Measurements from ENCODE around the gene MAN1A1. TPM values are rescaled to one million over a fixed set of nuclear protein-coding genes. Genes with fewer than 3 reads are reported as not detected.

Gene MAN1A1
- total and polyA plus RNA-seq, 4 donors = 68.2 to 209 (median 148) TPM

- no peak for TF ChIP-seq ATF3 (IDR thresholded peaks at IDR 0.05)
These were observed 30.8 kb downstream of the MAN1A1 start (continued) for GRCh38 chr6:119318730-119319129.

DNA sequence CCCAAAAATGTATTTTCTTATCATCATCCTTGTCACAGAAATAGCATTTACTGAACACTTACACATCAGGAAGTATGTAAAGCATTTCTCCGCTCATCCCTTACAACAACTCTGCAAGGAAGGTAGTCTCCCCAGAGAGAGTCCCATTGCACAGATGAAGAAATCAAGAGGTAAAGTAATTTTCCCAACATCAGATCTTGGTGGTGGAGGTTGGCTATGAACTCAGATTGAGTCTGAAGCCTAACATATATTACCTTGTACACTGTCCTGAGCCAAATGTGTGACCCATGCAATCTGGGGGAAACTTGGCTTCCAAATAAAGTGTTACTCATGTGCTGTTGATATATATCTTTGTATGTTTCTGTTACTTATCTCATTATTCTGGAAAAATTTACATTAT is 31.4 kb downstream of the MAN1A1 start:
- Histone ChIP-seq H3K27ac (ENCODE audit: low read depth in 1 of 2, low read length in 2 of 2) (no peak overlapping the region), H3K27me3 (ENCODE audit: control insufficient read depth in 4 of 4, insufficient read depth in 4 of 4, low read length in 3 of 4) (no peaks in the 10 kb centered on the region), H3K4me3 (ENCODE audit: low read depth in 1 of 3, low read length in 3 of 3) (no peak overlapping the region), H3K9me3 (ENCODE audit: control insufficient read depth in 4 of 4, low read length in 3 of 4) (no peaks in the 10 kb centered on the region), H3K4me1 (ENCODE audit: control insufficient read depth in 4 of 4, insufficient read depth in 4 of 4, low read length in 3 of 4) (peaks cover 3 to 19% (median 8%) of the 10 kb centered on the region in 4 donors), H3K9ac (ENCODE audit: low read depth in 1 of 2, low read length in 2 of 2) (no peak overlapping the region), H3K36me3 (ENCODE audit: control insufficient read depth in 4 of 4, insufficient read depth in 3 of 4, low read depth in 1 of 4, low read length in 3 of 4) (peaks cover 0 to 11% (median 3%) of the 10 kb centered on the region in 4 donors)
- no peak for DNase-seq (ENCODE audit: low spot score)
- TF ChIP-seq ZBTB33 (IDR thresholded peaks at IDR 0.05) (no peak), RXRA (IDR thresholded peaks at IDR 0.05) (no peak), RAD21 (IDR thresholded peaks at IDR 0.05) (no peak), SP1 (IDR thresholded peaks at IDR 0.05) (no peak), FOXA1 (IDR thresholded peaks at IDR 0.05) (no peak), NR2F2 (IDR thresholded peaks at IDR 0.05) (no peak), FOXA2 (IDR thresholded peaks at IDR 0.05) (no peak), REST (IDR thresholded peaks at IDR 0.05) (no peak), YY1 (IDR thresholded peaks at IDR 0.05) (no peak), ATF3 (IDR thresholded peaks at IDR 0.05) (no peak), HNF4A (conservative IDR thresholded peaks at IDR 0.05) (no peak), HNF4G (IDR thresholded peaks at IDR 0.05) (no peak), JUND (IDR thresholded peaks at IDR 0.05) (no peak), EGR1 (IDR thresholded peaks at IDR 0.05; ENCODE audit: low read depth in 2 of 2) (no peak), MAX (IDR thresholded peaks at IDR 0.05) (no peak), TAF1 (conservative IDR thresholded peaks at IDR 0.05) (no peak), GABPA (IDR thresholded peaks at IDR 0.05 in 1 of 2, conservative IDR thresholded peaks at IDR 0.05 in 1 of 2) (no peak)
- TF ChIP-seq, protein P1, sequence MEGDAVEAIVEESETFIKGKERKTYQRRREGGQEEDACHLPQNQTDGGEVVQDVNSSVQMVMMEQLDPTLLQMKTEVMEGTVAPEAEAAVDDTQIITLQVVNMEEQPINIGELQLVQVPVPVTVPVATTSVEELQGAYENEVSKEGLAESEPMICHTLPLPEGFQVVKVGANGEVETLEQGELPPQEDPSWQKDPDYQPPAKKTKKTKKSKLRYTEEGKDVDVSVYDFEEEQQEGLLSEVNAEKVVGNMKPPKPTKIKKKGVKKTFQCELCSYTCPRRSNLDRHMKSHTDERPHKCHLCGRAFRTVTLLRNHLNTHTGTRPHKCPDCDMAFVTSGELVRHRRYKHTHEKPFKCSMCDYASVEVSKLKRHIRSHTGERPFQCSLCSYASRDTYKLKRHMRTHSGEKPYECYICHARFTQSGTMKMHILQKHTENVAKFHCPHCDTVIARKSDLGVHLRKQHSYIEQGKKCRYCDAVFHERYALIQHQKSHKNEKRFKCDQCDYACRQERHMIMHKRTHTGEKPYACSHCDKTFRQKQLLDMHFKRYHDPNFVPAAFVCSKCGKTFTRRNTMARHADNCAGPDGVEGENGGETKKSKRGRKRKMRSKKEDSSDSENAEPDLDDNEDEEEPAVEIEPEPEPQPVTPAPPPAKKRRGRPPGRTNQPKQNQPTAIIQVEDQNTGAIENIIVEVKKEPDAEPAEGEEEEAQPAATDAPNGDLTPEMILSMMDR (IDR thresholded peaks at IDR 0.05; ENCODE audit: low read depth, low read length, missing input control) = no peak
- 46% methylated on average over 1 of the region's 1 CpG for WGBS

Data from liver (tissue), 9 donors.